ENCODE measurements around the gene KHDC4. TPM values are rescaled to one million over a fixed set of nuclear protein-coding genes. Genes with fewer than 3 reads are reported as not detected.

The KHDC4 gene
- total and polyA plus RNA-seq, 4 donors, result 8.4 to 32.6 (median 14.8) TPM

DNA sequence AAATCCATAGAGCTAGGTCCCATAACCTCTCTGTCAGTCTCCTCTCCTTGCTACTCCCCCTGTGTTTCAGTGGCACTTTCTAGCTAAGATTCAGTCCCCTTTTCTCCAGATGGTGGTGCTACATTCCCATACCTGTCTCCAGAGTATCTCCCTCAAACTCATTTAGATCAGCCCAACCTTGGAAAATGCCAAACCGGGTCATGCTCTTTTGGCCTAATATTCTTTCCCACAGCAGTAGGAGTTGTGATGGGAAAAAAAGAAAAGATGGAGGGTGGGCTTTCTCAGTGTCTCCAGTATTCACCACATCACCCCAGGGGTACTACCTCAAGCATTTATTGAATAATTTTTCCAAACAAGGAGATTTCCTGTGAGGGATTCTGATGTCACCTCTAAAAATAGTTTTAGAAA lies 4.0 kb upstream of the KHDC4 start:
- H3K9ac ChIP-seq (ENCODE audit: low read depth in 1 of 2, low read length in 2 of 2), result peak overlapping the region in 1 of 2 donors; percentile 7
- H3K4me1 ChIP-seq (ENCODE audit: control insufficient read depth in 4 of 4, insufficient read depth in 4 of 4, low read length in 3 of 4), result peaks cover 8 to 22% (median 15%) of the 10 kb centered on the region in 4 donors
- TF ChIP-seq FOXA2 (IDR thresholded peaks at IDR 0.05), result no peak
- TF ChIP-seq SP1 (IDR thresholded peaks at IDR 0.05), result no peak
- TF ChIP-seq YY1 (IDR thresholded peaks at IDR 0.05), result no peak
- TF ChIP-seq EGR1 (IDR thresholded peaks at IDR 0.05; ENCODE audit: low read depth in 2 of 2), result no peak
- TF ChIP-seq JUND (IDR thresholded peaks at IDR 0.05), result peak in 1 of 2 donors; percentile 25
- peak; percentile 66 for TF ChIP-seq CTCF (IDR thresholded peaks at IDR 0.05; ENCODE audit: low read depth, low read length, missing input control)
- peak in 1 of 2 donors; percentile 36 for TF ChIP-seq HNF4A (conservative IDR thresholded peaks at IDR 0.05)
- TF ChIP-seq NR2F2 (IDR thresholded peaks at IDR 0.05), result peak; percentile 85
- TF ChIP-seq FOXA1 (IDR thresholded peaks at IDR 0.05), result no peak
- no peak for TF ChIP-seq MAX (IDR thresholded peaks at IDR 0.05)
- peak; percentile 90 to 92 for TF ChIP-seq RAD21 (IDR thresholded peaks at IDR 0.05)
- no peak for TF ChIP-seq GABPA (IDR thresholded peaks at IDR 0.05 in 1 of 2, conservative IDR thresholded peaks at IDR 0.05 in 1 of 2)
- TF ChIP-seq, protein P1, sequence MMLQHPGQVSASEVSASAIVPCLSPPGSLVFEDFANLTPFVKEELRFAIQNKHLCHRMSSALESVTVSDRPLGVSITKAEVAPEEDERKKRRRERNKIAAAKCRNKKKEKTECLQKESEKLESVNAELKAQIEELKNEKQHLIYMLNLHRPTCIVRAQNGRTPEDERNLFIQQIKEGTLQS (IDR thresholded peaks at IDR 0.05), result peak; percentile 28
- TF ChIP-seq RXRA (IDR thresholded peaks at IDR 0.05), result peak in 1 of 2 donors; percentile 52
- TF ChIP-seq ZBTB33 (IDR thresholded peaks at IDR 0.05), result no peak
- no peak for TF ChIP-seq REST (IDR thresholded peaks at IDR 0.05)
- no peak for TF ChIP-seq TAF1 (conservative IDR thresholded peaks at IDR 0.05)
- TF ChIP-seq HNF4G (IDR thresholded peaks at IDR 0.05), result no peak
- no peaks in the 10 kb centered on the region for H3K36me3 ChIP-seq (ENCODE audit: control insufficient read depth in 4 of 4, insufficient read depth in 3 of 4, low read depth in 1 of 4, low read length in 3 of 4)
- no peak overlapping the region for H3K4me3 ChIP-seq (ENCODE audit: low read depth in 1 of 3, low read length in 3 of 3)
- H3K27me3 ChIP-seq (ENCODE audit: control insufficient read depth in 4 of 4, insufficient read depth in 4 of 4, low read length in 3 of 4), result no peaks in the 10 kb centered on the region
- H3K9me3 ChIP-seq (ENCODE audit: control insufficient read depth in 4 of 4, low read length in 3 of 4), result no peaks in the 10 kb centered on the region
- DNase-seq (ENCODE audit: low spot score), result no peak
- H3K27ac ChIP-seq (ENCODE audit: low read depth in 1 of 2, low read length in 2 of 2), result no peak overlapping the region
- 0% methylated on average over 1 of the region's 1 CpG for WGBS
